ENCODE measurements around the gene SPRED2. TPM values are rescaled to one million over a fixed set of nuclear protein-coding genes. Genes with fewer than 3 reads are reported as not detected.
A peak's percentile ranks its signal among the peaks of the same experiment; 100 is the strongest.

SPRED2 gene
- total and polyA plus RNA-seq, 11 donors: 7.0 to 24.4 (median 16.1) TPM

- ATAC-seq: no peak
- no peaks in the 10 kb centered on the region for H3K9me3 ChIP-seq
- DNase-seq: no peak
- TF ChIP-seq POLR2A (IDR thresholded peaks at IDR 0.05) (no peak), CTCF (IDR thresholded peaks at IDR 0.05) (no peak)
- intact Hi-C loops (cut with DNase I): loop anchor here in 9 of 10 donors (2.0 to 10.0 kb wide), 11 partner anchors 55 to 783 kb away; partner anchors contain the start of gene SERTAD2 (in 1 of the 9)
- peaks cover 0 to 4% (median 0%) of the 10 kb centered on the region in 9 donors for H3K27me3 ChIP-seq
- H3K36me3 ChIP-seq: no peaks in the 10 kb centered on the region
- 87 to 92% (median 89%) methylated on average over 9 of the region's 9 CpGs for WGBS, 4 donors
- H3K4me1 ChIP-seq: peaks cover 0 to 25% (median 14%) of the 10 kb centered on the region in 12 donors
- H3K27ac ChIP-seq: peak overlapping the region in 11 of 12 donors; percentile 93 to 100 (median 97)
- peak overlapping the region in 8 of 12 donors; percentile 56 to 81 (median 72) for H3K4me3 ChIP-seq
These were observed 5.2 kb upstream of the SPRED2 start for GRCh38 chr2:65437392-65438135.

- peak overlapping the region; percentile 56 to 81 (median 71) for H3K4me3 ChIP-seq
These were observed 4.4 kb upstream of the SPRED2 start for GRCh38 chr2:65436824-65437221.

GRCh38 chr2:65436169-65436823, 3.9 kb upstream of the SPRED2 start:
- 0 to 1% (median 1%) methylated on average over 54 to 65 of the region's 65 CpGs for WGBS, 4 donors
- Histone ChIP-seq H3K9me3 (no peaks in the 10 kb centered on the region), H3K27me3 (peaks cover 0 to 4% (median 0%) of the 10 kb centered on the region in 9 donors), H3K36me3 (no peaks in the 10 kb centered on the region), H3K27ac (peak overlapping the region; percentile 93 to 100 (median 98)), H3K4me3 (peak overlapping the region; percentile 56 to 81 (median 71)), H3K4me1 (peaks cover 0 to 25% (median 14%) of the 10 kb centered on the region in 12 donors)
- TF ChIP-seq POLR2A (IDR thresholded peaks at IDR 0.05) (peak; percentile 51 to 64), CTCF (IDR thresholded peaks at IDR 0.05) (no peak)
- DNase-seq (peak; percentile 92 to 94 (median 94)), ATAC-seq (peak; percentile 81 to 86 (median 83))
- intact Hi-C loops (cut with DNase I): loop anchor here in 9 of 10 donors (2.0 to 10.0 kb wide), 11 partner anchors 54 to 781 kb away; partner anchors contain the start of gene SERTAD2 (in 1 of the 9)

More at GRCh38 chr2:65436824-65437221, 4.4 kb upstream of the SPRED2 start:
- H3K9me3 ChIP-seq: no peaks in the 10 kb centered on the region
- DNase-seq (peak in 1 of 5 donors; percentile 25), ATAC-seq (peak in 1 of 4 donors; percentile 0)
- peaks cover 0 to 4% (median 0%) of the 10 kb centered on the region in 9 donors for H3K27me3 ChIP-seq
- H3K36me3 ChIP-seq: no peaks in the 10 kb centered on the region
- TF ChIP-seq CTCF (IDR thresholded peaks at IDR 0.05) (no peak), POLR2A (IDR thresholded peaks at IDR 0.05) (no peak)
- peaks cover 0 to 25% (median 14%) of the 10 kb centered on the region in 12 donors for H3K4me1 ChIP-seq
- WGBS, 4 donors: 2 to 8% (median 6%) methylated on average over 12 of the region's 12 CpGs
- intact Hi-C loops (cut with DNase I): loop anchor here in 9 of 10 donors (2.0 to 10.0 kb wide), 11 partner anchors 55 to 782 kb away; partner anchors contain the start of gene SERTAD2 (in 1 of the 9)
- H3K27ac ChIP-seq: peak overlapping the region; percentile 93 to 100 (median 98)
